Measurements from ENCODE around the gene TMEM179. TPM values are rescaled to one million over a fixed set of nuclear protein-coding genes. Genes with fewer than 3 reads are reported as not detected.

TMEM179 gene
- total RNA-seq, 2 donors from 2014 or later, result 2.6 to 9.6 TPM

- Histone ChIP-seq H3K27ac (no peak overlapping the region), H3K9me3 (no peaks in the 10 kb centered on the region), H3K4me1 (peaks cover 5% of the 10 kb centered on the region), H3K27me3 (no peaks in the 10 kb centered on the region), H3K36me3 (replicated peaks in 1 of 2; ENCODE audit: insufficient read depth in 1 of 2, low read depth in 2 of 2) (no peaks in the 10 kb centered on the region), H3K4me3 (no peak overlapping the region)
- DNase-seq, result peak; percentile 73 to 77 (median 76)
- intact Hi-C loops (cut with DNase I), result loop anchor here (5.0 kb wide), 1 partner anchor 427 kb away; the partner anchor contains the start of gene KIF26A
- 6 to 8% methylated on average over 7 to 27 of the region's 27 CpGs for WGBS, 2 donors
- peak; percentile 72 for ATAC-seq
- TF ChIP-seq POLR2A (IDR thresholded peaks at IDR 0.05) (no peak), CTCF (IDR thresholded peaks at IDR 0.05) (peak; percentile 76 to 86 (median 81))
Observed at GRCh38 chr14:104563742-104564615, 40.6 kb downstream of the TMEM179 start.

GRCh38 chr14:104563191-104563741 is 41.3 kb downstream of the TMEM179 start:
- 56% methylated on average over 15 of the region's 15 CpGs; no CpG with 5 or more reads in 1 of the 2 donors for WGBS, 2 donors
- Histone ChIP-seq H3K27me3 (no peaks in the 10 kb centered on the region), H3K9me3 (no peaks in the 10 kb centered on the region), H3K27ac (no peak overlapping the region), H3K4me3 (no peak overlapping the region), H3K36me3 (replicated peaks in 1 of 2; ENCODE audit: insufficient read depth in 1 of 2, low read depth in 2 of 2) (no peaks in the 10 kb centered on the region), H3K4me1 (peaks cover 5% of the 10 kb centered on the region)
- TF ChIP-seq POLR2A (IDR thresholded peaks at IDR 0.05), result no peak
- TF ChIP-seq CTCF (IDR thresholded peaks at IDR 0.05), result no peak
- intact Hi-C loops (cut with DNase I), result loop anchor here (5.0 kb wide), 1 partner anchor 426 kb away; the partner anchor contains the start of gene KIF26A
- no peak for ATAC-seq
- DNase-seq, result no peak

GRCh38 chr14:104562606-104563005 is 42.0 kb downstream of the TMEM179 start:
- Histone ChIP-seq H3K27me3 (no peaks in the 10 kb centered on the region), H3K36me3 (replicated peaks in 1 of 2; ENCODE audit: insufficient read depth in 1 of 2, low read depth in 2 of 2) (no peaks in the 10 kb centered on the region), H3K4me3 (no peak overlapping the region), H3K27ac (no peak overlapping the region), H3K9me3 (no peaks in the 10 kb centered on the region), H3K4me1 (peaks cover 5% of the 10 kb centered on the region)
- 71 to 75% methylated on average over 4 to 5 of the region's 5 CpGs for WGBS, 2 donors
- TF ChIP-seq CTCF (IDR thresholded peaks at IDR 0.05) (no peak), POLR2A (IDR thresholded peaks at IDR 0.05) (no peak)
- DNase-seq, result no peak
- intact Hi-C loops (cut with DNase I), result loop anchor here (5.0 kb wide), 1 partner anchor 425 kb away; the partner anchor contains the start of gene KIF26A
- ATAC-seq, result no peak

GRCh38 chr14:104561632-104562495 is 42.7 kb downstream of the TMEM179 start:
- Histone ChIP-seq H3K9me3 (no peaks in the 10 kb centered on the region), H3K36me3 (replicated peaks in 1 of 2; ENCODE audit: insufficient read depth in 1 of 2, low read depth in 2 of 2) (no peaks in the 10 kb centered on the region), H3K27ac (no peak overlapping the region), H3K27me3 (no peaks in the 10 kb centered on the region), H3K4me1 (peaks cover 5% of the 10 kb centered on the region), H3K4me3 (no peak overlapping the region)
- TF ChIP-seq POLR2A (IDR thresholded peaks at IDR 0.05) (no peak), CTCF (IDR thresholded peaks at IDR 0.05) (no peak)
- ATAC-seq, result no peak
- 58 to 67% methylated on average over 14 to 23 of the region's 23 CpGs for WGBS, 2 donors
- DNase-seq, result no peak
- intact Hi-C loops (cut with DNase I), result loop anchor here (5.0 kb wide), 1 partner anchor 425 kb away; the partner anchor contains the start of gene KIF26A
